K562 (cell line): ENCODE data around the gene TNFSF9. TPM values are rescaled to one million over a fixed set of nuclear protein-coding genes. Genes with fewer than 3 reads are reported as not detected.

ENCODE experiments used
- BCLAF1 ChIP-seq, 2 experiments: fragments of 450-650 bp in 1 of 2; IDR thresholded peaks; 2 replicates each; pipeline ENCODE4 v1.6.1; 2011 to 2017; ENCODE audit warnings: low read depth in 2 of 2, antibody characterized with exemption in 1 of 2, borderline replicate concordance in 1 of 2, low read length in 1 of 2, mild to moderate bottlenecking in 1 of 2, mixed read lengths in 1 of 2; ENCODE audit not compliant: control insufficient read depth in 1 of 2
- HDGF ChIP-seq: fragments of 450-650 bp; IDR thresholded peaks from 2 replicates; pipeline ENCODE4 v1.6.1; 2016
- ID3 ChIP-seq, 2 experiments: fragments of 250-450 bp in 1 of 2; fragments of 450-650 bp in 1 of 2; sonication (Bioruptor Pico) in 1 of 2; IDR thresholded peaks; 2 replicates each; pipeline versions ENCODE4 v1.6.1 to v1.8.0; 2016 to 2021; ENCODE audit warnings: mild to moderate bottlenecking in 2 of 2, moderate library complexity in 2 of 2, missing compliant biosample characterization in 1 of 2, missing genetic modification characterization in 1 of 2
- NFIC ChIP-seq: fragments of 450-650 bp; IDR thresholded peaks from 2 replicates; pipeline ENCODE4 v1.6.1; 2017; ENCODE audit warnings: mild to moderate bottlenecking, inconsistent platforms
- OTX1 ChIP-seq: fragments of 450-650 bp; formaldehyde crosslinking; IDR thresholded peaks from 2 replicates; pipeline ENCODE4 v1.4.0; 2022; ENCODE audit warnings: mild to moderate bottlenecking
- THAP12 ChIP-seq: fragments of 250-450 bp; sonication (Bioruptor Pico); IDR thresholded peaks from 2 replicates; pipeline ENCODE4 v1.9.0; 2021; ENCODE audit warnings: mild to moderate bottlenecking, inconsistent platforms
- THAP7 ChIP-seq: fragments of 250-450 bp; sonication (Bioruptor Pico); IDR thresholded peaks from 2 replicates; pipeline ENCODE4 v1.5.0; 2021
- ZBED1 ChIP-seq: IDR thresholded peaks from 2 replicates; pipeline ENCODE4 v1.6.1; 2014
- ZNF12 ChIP-seq: sonication (generic); formaldehyde crosslinking; IDR thresholded peaks from 2 replicates; pipeline ENCODE4 v1.4.0; 2020; ENCODE audit warnings: mild to moderate bottlenecking, missing genetic modification reagents
- ZNF217 ChIP-seq: sonication (generic); formaldehyde crosslinking; IDR thresholded peaks from 2 replicates; pipeline ENCODE4 v1.8.0; 2022; ENCODE audit warnings: mild to moderate bottlenecking, missing genetic modification reagents
- ZNF277 ChIP-seq: fragments of 250-450 bp; sonication (Bioruptor Pico); IDR thresholded peaks from 2 replicates; pipeline ENCODE4 v1.8.0; 2022; ENCODE audit warnings: inconsistent platforms, mild to moderate bottlenecking, moderate library complexity, borderline replicate concordance
- ZNF609 ChIP-seq: sonication (generic); formaldehyde crosslinking; IDR thresholded peaks from 2 replicates; pipeline ENCODE4 v1.8.1; 2023; ENCODE audit warnings: missing genetic modification reagents, mild to moderate bottlenecking, borderline replicate concordance
- ZNF764 ChIP-seq: fragments of 250-450 bp; sonication (Bioruptor Pico); IDR thresholded peaks from 2 replicates; pipeline ENCODE4 v1.4.0; 2020; ENCODE audit warnings: low read depth, mild to moderate bottlenecking, moderate library complexity
- polyA plus RNA-seq, 8 experiments: library from polyadenylated mRNA; depleted of rRNA in 4 of 8; stranded (reverse) in 5 of 8; unstranded in 3 of 8; fragments of >200 nt; fragmentation: Nextera tagmentation in 2 of 8; fragmentation: Illumina TruSeq in 1 of 8; extraction: Ambion mirVana in 2 of 8; extraction: Trizol in 1 of 8; gene quantifications; 2 replicates each; pipeline versions ENCODE4 v1.2.1 to v1.2.3, GENCODE V29; 2011 to 2014; ENCODE audit warnings: inconsistent platforms in 1 of 8, missing spikeins in 1 of 8
- total RNA-seq, 7 experiments: library from RNA; depleted of rRNA in 6 of 7; stranded (reverse); fragments of >200 nt in 6 of 7; fragmentation: Illumina TruSeq in 2 of 7; extraction: Trizol in 2 of 7; gene quantifications; 2 replicates each; pipeline versions ENCODE4 v1.2.1 to v1.2.3, GENCODE V29; 2011 to 2021; ENCODE audit warnings: low replicate concordance in 1 of 7

TNFSF9 gene
- total and polyA plus RNA-seq, 9 of the 15 experiments (the other 6 are each of a cell fraction or from before 2014, with no cell fraction given), result 1.4 to 17.9 (median 6.5) TPM

- no peak for TF ChIP-seq THAP12 (CRISPR knock-in tag)
- no peak for TF ChIP-seq ZNF277 (CRISPR knock-in tag)
- no peak for TF ChIP-seq THAP7 (CRISPR knock-in tag)
- no peak for TF ChIP-seq ID3 (CRISPR knock-in tag; IDR thresholded peaks at IDR 0.05)
- TF ChIP-seq ID3 (tag; IDR thresholded peaks at IDR 0.05), result no peak
- TF ChIP-seq ZNF12 (CRISPR knock-in tag), result no peak
- TF ChIP-seq HDGF, result no peak
- peak; percentile 66; the same call in 1 of the 2 replicates for TF ChIP-seq OTX1
- TF ChIP-seq ZNF609 (CRISPR knock-in tag), result no peak
- no peak for TF ChIP-seq ZNF764 (CRISPR knock-in tag)
- no peak for TF ChIP-seq ZNF217
- no peak for TF ChIP-seq ZBED1
- no peak for TF ChIP-seq BCLAF1 (IDR thresholded peaks at IDR 0.05; ENCODE audit: borderline replicate concordance in 1 of 2, control insufficient read depth in 1 of 2, low read depth in 2 of 2, low read length in 1 of 2)
- 0 out of 2 replicates have a peak, but pooled peaks have one; percentile 33 for TF ChIP-seq NFIC
Measured at GRCh38 chr19:6516659-6517291, 14.1 kb upstream of the TNFSF9 start (continued).
